Thoracic aorta (tissue), 2 donors: ENCODE results near the gene CHRM1. TPM values are rescaled to one million over a fixed set of nuclear protein-coding genes. Genes with fewer than 3 reads are reported as not detected.

Experiments
- ATAC-seq: fragments of 150-250 bp; one replicate; pipeline ENCODE4 v1.8.0; 2017; ENCODE audit warnings: low read depth; ENCODE audit not compliant: insufficient number of reproducible peaks, low FRiP score
- DNase-seq: peaks from one replicate; pipeline ENCODE4 v3.0.0-alpha.2; 2020; ENCODE audit warnings: low spot score
- H3K27ac ChIP-seq, 2 donors: fragments of 200-600 bp; sonication (generic); 1 replicate in 1 of 2; 2 replicates in 1 of 2; pipeline ENCODE4 v1.5.1; 2016; ENCODE audit warnings: mild to moderate bottlenecking in 2 of 2, moderate library complexity in 2 of 2
- H3K27me3 ChIP-seq: fragments of 200-600 bp; sonication (generic); replicated peaks from 2 replicates; pipeline ENCODE4 v1.6.0; 2016; ENCODE audit warnings: mild to moderate bottlenecking; ENCODE audit not compliant: insufficient read depth
- H3K36me3 ChIP-seq: fragments of 200-600 bp; sonication (generic); one replicate; pipeline ENCODE4 v1.5.1; 2016
- H3K4me1 ChIP-seq, 2 donors: fragments of 200-600 bp; sonication (generic); 1 replicate in 1 of 2; 2 replicates in 1 of 2; pipeline versions ENCODE4 v1.5.1 to v1.6.0; 2016; ENCODE audit warnings: low read depth in 2 of 2, mild to moderate bottlenecking in 1 of 2; ENCODE audit not compliant: control insufficient read depth in 1 of 2
- H3K4me3 ChIP-seq: fragments of 200-600 bp; sonication (generic); 2 replicates; pipeline ENCODE4 v1.5.1; 2016; ENCODE audit warnings: mild to moderate bottlenecking
- H3K9me3 ChIP-seq: fragments of 200-600 bp; sonication (generic); 2 replicates; pipeline ENCODE4 v1.5.1; 2016
- CTCF ChIP-seq: fragments of 200-600 bp; sonication (generic); IDR thresholded peaks from one replicate; pipeline ENCODE4 v1.5.1; 2019; ENCODE audit warnings: antibody characterized with exemption
- total RNA-seq, 2 donors: library from RNA; depleted of rRNA; stranded (reverse); fragments of >200 nt; gene quantifications; one replicate each; pipeline versions ENCODE4 v1.1.0 to v1.2.3, GENCODE V29; 2016

CHRM1 gene
- total RNA-seq, 2 donors from 2014 or later, result not detected

- Histone ChIP-seq H3K36me3 (no peaks in the 10 kb centered on the region), H3K4me1 (peaks cover 18 to 36% of the 10 kb centered on the region in 2 donors), H3K9me3 (no peaks in the 10 kb centered on the region), H3K27me3 (peaks cover 11% of the 10 kb centered on the region), H3K27ac (no peak overlapping the region), H3K4me3 (peak overlapping the region; percentile 60)
- DNase-seq (no peak), ATAC-seq (no peak)
- no peak for TF ChIP-seq CTCF
These were observed 2.6 kb upstream of the CHRM1 start for GRCh38 chr11:62923601-62924411.

- Histone ChIP-seq H3K4me1 (peaks cover 18 to 36% of the 10 kb centered on the region in 2 donors), H3K4me3 (peak overlapping the region; percentile 60), H3K27me3 (peaks cover 11% of the 10 kb centered on the region), H3K36me3 (no peaks in the 10 kb centered on the region), H3K9me3 (no peaks in the 10 kb centered on the region), H3K27ac (no peak overlapping the region)
- no peak for TF ChIP-seq CTCF
- DNase-seq (no peak), ATAC-seq (no peak)
These were observed 1.7 kb upstream of the CHRM1 start for GRCh38 chr11:62922653-62923431.

GRCh38 chr11:62922189-62922589 lies 1.0 kb upstream of the CHRM1 start:
- ATAC-seq, result no peak
- Histone ChIP-seq H3K27me3 (peaks cover 11% of the 10 kb centered on the region), H3K4me3 (no peak overlapping the region), H3K4me1 (peaks cover 18 to 36% of the 10 kb centered on the region in 2 donors), H3K27ac (no peak overlapping the region), H3K9me3 (no peaks in the 10 kb centered on the region), H3K36me3 (no peaks in the 10 kb centered on the region)
- no peak for DNase-seq
- TF ChIP-seq CTCF, result no peak

GRCh38 chr11:62921573-62922188 lies 518 bp upstream of the CHRM1 start:
- Histone ChIP-seq H3K4me1 (peaks cover 18 to 34% of the 10 kb centered on the region in 2 donors), H3K27me3 (peaks cover 11% of the 10 kb centered on the region), H3K27ac (no peak overlapping the region), H3K9me3 (no peaks in the 10 kb centered on the region), H3K4me3 (no peak overlapping the region), H3K36me3 (no peaks in the 10 kb centered on the region)
- no peak for TF ChIP-seq CTCF
- DNase-seq (no peak), ATAC-seq (no peak)
